Measurements from ENCODE around the gene MBOAT2. TPM values are rescaled to one million over a fixed set of nuclear protein-coding genes. Genes with fewer than 3 reads are reported as not detected.

The MBOAT2 gene
- total RNA-seq, 3 donors from 2014 or later: 36.1 to 65.6 (median 50.6) TPM

- H3K4me3 ChIP-seq: no peak overlapping the region
- peaks cover 4% of the 10 kb centered on the region for H3K9me3 ChIP-seq
- ATAC-seq (no peak), DNase-seq (no peak)
- no peaks in the 10 kb centered on the region for H3K36me3 ChIP-seq (ENCODE audit: low read depth)
- peaks cover 12% of the 10 kb centered on the region for H3K4me1 ChIP-seq (ENCODE audit: low read depth)
- TF ChIP-seq CTCF (IDR thresholded peaks at IDR 0.05): no peak
- intact Hi-C loops (cut with DNase I, micrococcal nuclease): no loop called here
Measured at GRCh38 chr2:8886876-8887275, 116.6 kb downstream of the MBOAT2 start.

- Histone ChIP-seq H3K4me1 (ENCODE audit: low read depth) (peaks cover 12% of the 10 kb centered on the region), H3K4me3 (no peak overlapping the region), H3K9me3 (peaks cover 4% of the 10 kb centered on the region), H3K36me3 (ENCODE audit: low read depth) (no peaks in the 10 kb centered on the region)
- ATAC-seq (peak; percentile 64), DNase-seq (no peak)
- intact Hi-C loops (cut with DNase I, micrococcal nuclease): no loop called here
- TF ChIP-seq CTCF (IDR thresholded peaks at IDR 0.05): no peak
Measured at GRCh38 chr2:8886202-8886518, 117.3 kb downstream of the MBOAT2 start.

- Histone ChIP-seq H3K4me3 (no peak overlapping the region), H3K36me3 (ENCODE audit: low read depth) (no peaks in the 10 kb centered on the region), H3K9me3 (peaks cover 4% of the 10 kb centered on the region), H3K4me1 (ENCODE audit: low read depth) (peaks cover 12% of the 10 kb centered on the region)
- no peak for DNase-seq
- intact Hi-C loops (cut with DNase I, micrococcal nuclease): no loop called here
- TF ChIP-seq CTCF (IDR thresholded peaks at IDR 0.05): no peak
- peak; percentile 26 for ATAC-seq
Measured at GRCh38 chr2:8885449-8886201, 117.9 kb downstream of the MBOAT2 start.

GRCh38 chr2:8884812-8885211 is 118.7 kb downstream of the MBOAT2 start:
- intact Hi-C loops (cut with DNase I, micrococcal nuclease): no loop called here
- Histone ChIP-seq H3K36me3 (ENCODE audit: low read depth) (no peaks in the 10 kb centered on the region), H3K4me1 (ENCODE audit: low read depth) (peaks cover 12% of the 10 kb centered on the region), H3K9me3 (peaks cover 4% of the 10 kb centered on the region), H3K4me3 (no peak overlapping the region)
- no peak for TF ChIP-seq CTCF (IDR thresholded peaks at IDR 0.05)
- DNase-seq: no peak
- ATAC-seq: no peak

- ATAC-seq: peak; percentile 77
- intact Hi-C loops (cut with DNase I, micrococcal nuclease): no loop called here
Measured at GRCh38 chr2:8882094-8882493, 121.4 kb downstream of the MBOAT2 start.

More at GRCh38 chr2:8882094-8882493, 121.4 kb downstream of the MBOAT2 start:
- Histone ChIP-seq H3K4me3 (no peak overlapping the region), H3K4me1 (ENCODE audit: low read depth) (peaks cover 4% of the 10 kb centered on the region), H3K9me3 (peaks cover 4% of the 10 kb centered on the region), H3K36me3 (ENCODE audit: low read depth) (no peaks in the 10 kb centered on the region)
- DNase-seq: peak in 2 of 3 donors; percentile 50 to 54
- TF ChIP-seq CTCF (IDR thresholded peaks at IDR 0.05): no peak
